Sigmoid colon (tissue), 7 donors: ENCODE data around the gene CERS5. TPM values are rescaled to one million over a fixed set of nuclear protein-coding genes. Genes with fewer than 3 reads are reported as not detected.
A peak's percentile ranks its signal among the peaks of the same experiment; 100 is the strongest.

Experiments used
- DNase-seq: peaks from one replicate; pipeline ENCODE4 v3.0.0-alpha.2; 2019
- H3K27ac ChIP-seq, 4 donors: fragments of 200-600 bp; sonication (generic); one replicate each; pipeline ENCODE4 v1.5.1; 2016 to 2019; ENCODE audit warnings: mild to moderate bottlenecking in 1 of 4
- H3K27me3 ChIP-seq, 3 donors: fragments of 200-600 bp; sonication (generic); one replicate each; pipeline ENCODE4 v1.5.1; 2019; ENCODE audit warnings: mild to moderate bottlenecking in 1 of 3
- H3K36me3 ChIP-seq, 4 donors: fragments of 200-600 bp; sonication (generic); one replicate each; pipeline ENCODE4 v1.5.1; 2016 to 2019
- H3K4me1 ChIP-seq, 4 donors: fragments of 200-600 bp; sonication (generic); one replicate each; pipeline ENCODE4 v1.5.1; 2017 to 2019
- H3K4me3 ChIP-seq, 4 donors: fragments of 200-600 bp; sonication (generic); one replicate each; pipeline ENCODE4 v1.5.1; 2017 to 2019; ENCODE audit warnings: mild to moderate bottlenecking in 2 of 4, moderate library complexity in 1 of 4
- H3K9me3 ChIP-seq, 4 donors: fragments of 200-600 bp in 3 of 4; sonication (generic) in 3 of 4; one replicate each; pipeline versions ENCODE4 v1.5.1 to v1.6.1; 2013 to 2019
- CTCF ChIP-seq, 4 experiments: fragments of 450-650 bp in 3 of 4; fragments of 200-600 bp in 1 of 4; IDR thresholded peaks; one replicate each; pipeline ENCODE4 v1.5.1; 2016 to 2019; ENCODE audit warnings: antibody characterized with exemption in 4 of 4, mild to moderate bottlenecking in 3 of 4, moderate library complexity in 2 of 4
- EP300 ChIP-seq, 4 donors: sonication (generic); formaldehyde crosslinking; IDR thresholded peaks; one replicate each; pipeline ENCODE4 v1.6.1; 2017; ENCODE audit warnings: antibody characterized with exemption in 4 of 4
- POLR2A ChIP-seq, 2 donors: fragments of 450-650 bp; IDR thresholded peaks; one replicate each; pipeline ENCODE4 v1.6.1; 2016; ENCODE audit warnings: antibody characterized with exemption in 2 of 2, mild to moderate bottlenecking in 2 of 2, moderate library complexity in 2 of 2
- POLR2AphosphoS5 ChIP-seq, 4 donors: sonication (generic); formaldehyde crosslinking; IDR thresholded peaks; one replicate each; pipeline ENCODE4 v1.6.1; 2017; ENCODE audit warnings: antibody characterized with exemption in 4 of 4
- WGBS, 2 donors: extraction: QIAGEN DNeasy Blood & Tissue Kit; methylation state at CpG; one replicate each; pipeline ENCODE4 v1.1.7; 2013; 5-methylcytosine and 5-hydroxymethylcytosine counted together
- intact Hi-C: fragments of 100-400 bp; cut with DNase I; formaldehyde crosslinking; loops from one replicate; pipeline ENCODE4 v1.15.1; 2023
- polyA plus RNA-seq, 3 donors: library from polyadenylated mRNA; stranded (reverse); fragments of 200-250 nt; gene quantifications; one replicate each; pipeline ENCODE4 v1.2.3, GENCODE V29; 2013
- total RNA-seq, 4 donors: library from RNA; depleted of rRNA; stranded (reverse); fragments of >200 nt; gene quantifications; one replicate each; pipeline ENCODE4 v1.1.0, GENCODE V29; 2016
- donor health status: healthy with polysubstance abuse.
- donor health status: Bipolar disorder and iron deficiency.
- donor health status: healthy.

CERS5 gene
- total RNA-seq (10 to 100 TPM; 21.7 to 29.1 (median 23.3) TPM), polyA plus RNA-seq (10 to 100 TPM in 1 of 3 donors, 1 to 10 TPM in 2; 4.8 to 25.9 (median 5.3) TPM)

GRCh38 chr12:50167049-50167828, at the start of gene CERS5:
Gene CERS5, minus strand, starts transcription at chr12:50167369. Its CDS starts 72 bp downstream, at chr12:50167297.
- no peaks in the 10 kb centered on the region for H3K9me3 ChIP-seq
- no peaks in the 10 kb centered on the region for H3K36me3 ChIP-seq
- DNase-seq = peak; percentile 99
- H3K4me3 ChIP-seq = peak within 1 kb of the TSS; percentile 93 to 99 (median 96)
- H3K27me3 ChIP-seq = no peaks in the 10 kb centered on the region
- peaks cover 0 to 19% (median 17%) of the 10 kb centered on the region in 4 donors for H3K4me1 ChIP-seq
- intact Hi-C loops = loop anchor here (1.0 to 2.0 kb wide), 2 partner anchors 56 to 82 kb away; partner anchors contain the start of gene SMARCD1
- TF ChIP-seq POLR2A (IDR thresholded peaks at IDR 0.05) = peak; percentile 35 to 62
- TF ChIP-seq POLR2AphosphoS5 (IDR thresholded peaks at IDR 0.05) = peak; percentile 55 to 88 (median 69)
- no peak for TF ChIP-seq EP300 (IDR thresholded peaks at IDR 0.05)
- TF ChIP-seq CTCF (IDR thresholded peaks at IDR 0.05) = peak in 2 of 4 experiments; percentile 9 to 21
- 1% methylated on average over 70 of the region's 70 CpGs for WGBS, 2 donors
- peak within 1 kb of the TSS; percentile 95 to 99 (median 97) for H3K27ac ChIP-seq

GRCh38 chr12:50215033-50215432, 47.9 kb upstream of the CERS5 start:
- Histone ChIP-seq H3K27me3 (no peaks in the 10 kb centered on the region), H3K4me1 (peaks cover 0 to 23% (median 17%) of the 10 kb centered on the region in 4 donors)

GRCh38 chr12:50214018-50214417, 46.8 kb upstream of the CERS5 start:
- H3K27ac ChIP-seq = no peak overlapping the region
- H3K9me3 ChIP-seq = no peaks in the 10 kb centered on the region
- H3K27me3 ChIP-seq = no peaks in the 10 kb centered on the region
- peaks cover 0 to 13% (median 7%) of the 10 kb centered on the region in 4 donors for H3K4me1 ChIP-seq
- no peaks in the 10 kb centered on the region for H3K36me3 ChIP-seq
- no peak for DNase-seq
- H3K4me3 ChIP-seq = no peak overlapping the region
- no peak for TF ChIP-seq CTCF (IDR thresholded peaks at IDR 0.05)
- TF ChIP-seq POLR2AphosphoS5 (IDR thresholded peaks at IDR 0.05) = no peak
- no peak for TF ChIP-seq POLR2A (IDR thresholded peaks at IDR 0.05)
- no peak for TF ChIP-seq EP300 (IDR thresholded peaks at IDR 0.05)
- intact Hi-C loops = no loop called here
- WGBS, 2 donors = 24 to 56% methylated on average over 1 of the region's 1 CpG

More at GRCh38 chr12:50215033-50215432, 47.9 kb upstream of the CERS5 start:
- no peak overlapping the region for H3K27ac ChIP-seq
- no peaks in the 10 kb centered on the region for H3K36me3 ChIP-seq
- no peak for DNase-seq
- TF ChIP-seq POLR2A (IDR thresholded peaks at IDR 0.05) = no peak
- TF ChIP-seq POLR2AphosphoS5 (IDR thresholded peaks at IDR 0.05) = no peak
- TF ChIP-seq EP300 (IDR thresholded peaks at IDR 0.05) = no peak
- no peak for TF ChIP-seq CTCF (IDR thresholded peaks at IDR 0.05)
- WGBS, 2 donors = 82 to 89% methylated on average over 3 of the region's 3 CpGs
- H3K4me3 ChIP-seq = no peak overlapping the region
- no peaks in the 10 kb centered on the region for H3K9me3 ChIP-seq
- intact Hi-C loops = no loop called here

- no peaks in the 10 kb centered on the region for H3K9me3 ChIP-seq
- H3K36me3 ChIP-seq = no peaks in the 10 kb centered on the region
- intact Hi-C loops = no loop called here
- 88 to 90% methylated on average over 2 of the region's 2 CpGs for WGBS, 2 donors
- no peak overlapping the region for H3K4me3 ChIP-seq
- no peak overlapping the region for H3K27ac ChIP-seq
- TF ChIP-seq EP300 (IDR thresholded peaks at IDR 0.05) = no peak
- TF ChIP-seq CTCF (IDR thresholded peaks at IDR 0.05) = no peak
- TF ChIP-seq POLR2AphosphoS5 (IDR thresholded peaks at IDR 0.05) = no peak
- TF ChIP-seq POLR2A (IDR thresholded peaks at IDR 0.05) = no peak
- no peak for DNase-seq
- H3K27me3 ChIP-seq = no peaks in the 10 kb centered on the region
- peaks cover 0 to 12% (median 4%) of the 10 kb centered on the region in 4 donors for H3K4me1 ChIP-seq
Measured at GRCh38 chr12:50213439-50213838, 46.3 kb upstream of the CERS5 start.
